GM18873 (cell line): ENCODE measurements around the gene ZNF516.

ENCODE experiments used
- ATAC-seq: cut with Tn5 transposase; IDR thresholded peaks from one replicate; pipeline ENCODE4 v1.9.1; 2021; ENCODE audit warnings: mild to moderate bottlenecking, moderate library complexity, moderate number of reproducible peaks; ENCODE audit not compliant: unreplicated experiment, low FRiP score

Gene ZNF516

GRCh38 chr18:76404345-76404831 lies 90.7 kb downstream of the ZNF516 start:
- no peak for ATAC-seq

- ATAC-seq, result no peak
These were observed 92.7 kb downstream of the ZNF516 start for GRCh38 chr18:76402026-76402990.

GRCh38 chr18:76401498-76401897 lies 93.5 kb downstream of the ZNF516 start:
- ATAC-seq, result no peak

GRCh38 chr18:76399613-76400391 lies 95.2 kb downstream of the ZNF516 start:
- no peak for ATAC-seq

DNA sequence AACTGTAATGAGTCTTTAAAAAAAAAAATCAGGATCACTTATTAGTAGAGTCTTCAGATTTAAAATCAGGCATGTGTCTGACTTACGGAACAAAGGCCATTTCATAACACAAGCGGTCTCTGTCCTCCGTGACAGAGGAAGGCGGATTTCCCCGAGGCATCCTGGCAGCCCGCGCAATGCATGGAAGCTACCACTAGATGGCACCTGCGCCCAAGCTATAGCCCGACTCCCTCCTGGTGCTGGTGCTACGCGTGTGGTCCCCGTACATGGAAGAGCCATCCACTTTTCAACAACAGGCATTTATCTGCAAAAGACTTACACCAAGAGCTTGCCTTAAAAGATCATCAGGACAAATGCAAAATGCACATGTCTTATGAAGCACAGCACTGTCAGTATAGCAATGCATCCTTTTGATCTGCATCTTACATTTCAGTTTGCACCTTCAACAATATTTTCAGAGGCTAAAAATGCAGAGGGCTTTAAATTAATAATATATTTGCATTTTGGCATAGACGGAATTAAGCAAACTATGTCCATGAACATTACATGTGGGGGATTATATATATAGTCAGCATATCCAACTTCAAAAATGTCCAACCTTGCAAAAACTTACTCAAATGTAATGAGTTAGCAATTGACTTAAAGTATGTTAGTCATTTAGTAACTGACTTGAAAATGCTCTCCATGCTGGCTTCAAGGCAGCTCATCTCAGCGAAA lies 96.0 kb downstream of the ZNF516 start:
- peak; percentile 84 for ATAC-seq

GRCh38 chr18:76398295-76398694 lies 96.7 kb downstream of the ZNF516 start:
- ATAC-seq, result no peak

- ATAC-seq, result no peak
These were observed 97.4 kb downstream of the ZNF516 start for GRCh38 chr18:76397631-76398030.

GRCh38 chr18:76396792-76397191 lies 98.2 kb downstream of the ZNF516 start:
- ATAC-seq, result no peak

GRCh38 chr18:76395609-76396008 lies 99.4 kb downstream of the ZNF516 start:
- no peak for ATAC-seq

GRCh38 chr18:76394780-76395476 lies 100.1 kb downstream of the ZNF516 start:
- no peak for ATAC-seq

DNA sequence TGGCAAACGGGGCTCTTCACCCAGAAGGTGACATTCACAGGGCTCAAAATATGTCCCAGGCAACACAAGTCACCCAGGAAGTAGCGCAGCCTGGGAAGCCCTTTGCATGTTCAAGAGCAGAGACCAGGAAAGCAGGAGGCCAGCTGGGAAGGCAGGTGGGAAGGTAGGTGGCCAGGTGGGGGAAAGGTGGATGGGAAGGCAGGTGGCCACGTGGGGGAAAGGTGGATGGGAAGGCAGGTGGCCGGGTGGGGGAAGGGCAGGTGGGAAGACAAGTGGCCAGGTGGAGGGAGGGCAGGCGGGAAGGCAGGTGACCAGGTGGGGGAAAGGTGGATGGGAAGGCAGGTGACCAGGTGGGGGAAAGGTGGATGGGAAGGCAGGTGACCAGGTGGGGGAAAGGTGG lies 102.7 kb downstream of the ZNF516 start:
- ATAC-seq, result no peak

- ATAC-seq, result no peak
These were observed 103.3 kb downstream of the ZNF516 start for GRCh38 chr18:76391746-76392145.

GRCh38 chr18:76391038-76391437 lies 104.0 kb downstream of the ZNF516 start:
- no peak for ATAC-seq

DNA sequence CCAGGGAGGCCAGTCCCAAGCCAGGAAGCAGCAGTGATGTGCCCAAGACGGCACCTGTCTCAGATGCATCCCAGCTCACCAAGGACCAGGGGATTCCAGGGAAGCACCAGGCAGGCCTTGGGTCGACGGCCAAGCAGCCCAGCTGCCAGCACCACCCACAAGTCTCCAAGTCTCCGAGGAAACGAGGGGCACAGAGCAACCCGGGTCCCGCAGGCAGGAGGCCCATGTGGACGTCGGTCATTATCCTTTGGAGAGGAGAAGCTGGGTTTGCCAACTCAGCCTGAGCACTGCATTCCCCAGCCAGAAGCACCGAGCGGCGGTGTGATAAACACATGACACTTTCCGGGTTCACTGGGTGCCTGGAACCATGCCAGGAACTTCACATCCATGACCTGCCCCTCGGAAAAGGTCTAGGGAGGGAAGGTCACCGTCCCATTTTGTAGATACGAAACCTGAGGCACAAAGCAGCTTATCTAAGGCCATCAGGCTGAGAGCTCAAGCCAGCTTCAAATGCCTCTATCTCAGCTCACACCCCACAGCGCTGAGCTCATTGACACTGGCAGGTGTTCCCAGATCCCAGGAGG lies 104.5 kb downstream of the ZNF516 start:
- ATAC-seq, result no peak

- ATAC-seq, result no peak
These were observed 105.3 kb downstream of the ZNF516 start for GRCh38 chr18:76389716-76390115.

GRCh38 chr18:76388891-76389423 lies 106.1 kb downstream of the ZNF516 start:
- ATAC-seq, result no peak

DNA sequence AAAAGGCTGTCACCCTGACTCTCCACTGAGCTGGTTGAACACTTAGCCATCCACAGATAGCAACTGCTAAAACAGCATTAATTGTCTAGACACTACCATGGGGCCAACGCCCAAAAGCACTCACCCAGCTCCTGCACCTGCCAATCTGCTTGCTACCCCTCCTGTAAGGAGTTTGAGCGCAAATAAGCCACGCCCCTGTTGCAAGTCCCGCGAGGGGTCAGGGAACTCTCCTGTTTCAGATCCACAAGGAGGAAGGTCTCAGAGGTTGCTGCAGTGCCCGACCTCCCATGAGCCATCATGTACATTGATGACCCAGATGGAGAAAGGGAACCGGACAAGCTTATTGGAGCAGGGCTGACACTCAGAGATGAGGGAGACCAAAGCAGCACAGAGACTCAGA lies 106.8 kb downstream of the ZNF516 start:
- ATAC-seq, result no peak

DNA sequence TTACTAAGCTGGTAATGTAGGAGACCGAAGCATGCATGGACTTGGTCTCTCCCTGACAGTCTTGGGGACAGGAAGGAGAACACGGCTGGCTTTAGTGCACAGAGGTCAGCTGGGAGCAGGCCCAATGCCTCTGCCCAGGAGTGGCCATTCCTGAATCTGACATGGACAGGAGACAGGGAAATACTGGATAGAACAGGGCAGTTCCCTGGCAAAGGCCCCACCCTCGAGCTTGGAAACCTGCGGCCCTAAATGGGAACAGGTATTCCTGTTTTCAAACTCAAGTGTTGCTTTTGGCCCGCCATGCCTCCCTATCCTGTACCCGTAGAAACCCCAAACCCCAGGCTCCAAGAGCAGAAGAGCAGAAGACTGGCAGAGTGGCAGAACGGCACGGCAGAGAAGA lies 107.4 kb downstream of the ZNF516 start:
- ATAC-seq, result no peak

DNA sequence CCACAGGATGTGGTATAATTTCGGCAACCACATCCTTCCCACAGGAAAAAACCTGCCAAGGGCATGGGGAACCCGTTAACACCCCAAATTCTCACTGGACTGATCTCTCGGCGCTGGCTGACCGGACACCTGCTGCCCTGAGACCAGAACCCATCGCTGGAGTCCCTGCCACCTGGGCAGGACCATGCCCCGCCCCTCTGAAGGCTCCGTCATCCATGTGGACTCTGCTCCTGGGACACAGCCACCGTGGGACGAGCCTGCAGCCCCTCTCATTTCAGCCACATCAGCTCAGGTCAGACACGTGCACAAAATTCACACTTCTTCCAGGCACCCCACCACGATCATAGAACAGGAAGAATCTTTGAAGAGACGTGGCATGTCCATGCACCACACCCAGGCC lies 108.2 kb downstream of the ZNF516 start:
- no peak for ATAC-seq
